OCI-LY7 (cell line): ENCODE results near the gene ARL15.

ENCODE experiments used
- EZH2phosphoT487 ChIP-seq: fragments of 200-600 bp; sonication (generic); IDR thresholded peaks from 2 replicates; pipeline ENCODE4 v1.6.1; 2018; ENCODE audit warnings: low read depth, borderline replicate concordance, mild to moderate bottlenecking, mixed run types, antibody characterized with exemption, low read length, moderate library complexity, mixed read lengths
- TF ChIP-seq, protein P1 (sequence below): fragments of 200-600 bp; sonication (generic); conservative IDR thresholded peaks from 2 replicates; pipeline ENCODE4 v1.5.1; 2014; ENCODE audit warnings: mild to moderate bottlenecking, antibody characterized with exemption, low read length, moderate library complexity, mixed read lengths

GRCh38 chr5:54306893-54307292 lies 3.5 kb downstream of the ARL15 start:
- TF ChIP-seq, protein P1, sequence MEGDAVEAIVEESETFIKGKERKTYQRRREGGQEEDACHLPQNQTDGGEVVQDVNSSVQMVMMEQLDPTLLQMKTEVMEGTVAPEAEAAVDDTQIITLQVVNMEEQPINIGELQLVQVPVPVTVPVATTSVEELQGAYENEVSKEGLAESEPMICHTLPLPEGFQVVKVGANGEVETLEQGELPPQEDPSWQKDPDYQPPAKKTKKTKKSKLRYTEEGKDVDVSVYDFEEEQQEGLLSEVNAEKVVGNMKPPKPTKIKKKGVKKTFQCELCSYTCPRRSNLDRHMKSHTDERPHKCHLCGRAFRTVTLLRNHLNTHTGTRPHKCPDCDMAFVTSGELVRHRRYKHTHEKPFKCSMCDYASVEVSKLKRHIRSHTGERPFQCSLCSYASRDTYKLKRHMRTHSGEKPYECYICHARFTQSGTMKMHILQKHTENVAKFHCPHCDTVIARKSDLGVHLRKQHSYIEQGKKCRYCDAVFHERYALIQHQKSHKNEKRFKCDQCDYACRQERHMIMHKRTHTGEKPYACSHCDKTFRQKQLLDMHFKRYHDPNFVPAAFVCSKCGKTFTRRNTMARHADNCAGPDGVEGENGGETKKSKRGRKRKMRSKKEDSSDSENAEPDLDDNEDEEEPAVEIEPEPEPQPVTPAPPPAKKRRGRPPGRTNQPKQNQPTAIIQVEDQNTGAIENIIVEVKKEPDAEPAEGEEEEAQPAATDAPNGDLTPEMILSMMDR = no peak
- TF ChIP-seq EZH2phosphoT487 = no peak
